KMS-11 (cell line): ENCODE results near the gene TIMMDC1.

ENCODE experiments used
- H2AFZ ChIP-seq: fragments of 200-600 bp; sonication (generic); 2 replicates; pipeline ENCODE4 v1.6.1; 2016; ENCODE audit warnings: antibody characterized with exemption, mixed run types, low read depth
- H3K27ac ChIP-seq: fragments of 200-600 bp; sonication (generic); 2 replicates; pipeline ENCODE4 v1.6.1; 2016; ENCODE audit warnings: mild to moderate bottlenecking, mixed run types
- H3K27me3 ChIP-seq: fragments of 200-600 bp; sonication (generic); 2 replicates; pipeline ENCODE4 v1.6.1; 2017; ENCODE audit warnings: mild to moderate bottlenecking, low read depth, mixed run types, moderate library complexity; ENCODE audit not compliant: insufficient read depth
- H3K36me3 ChIP-seq: fragments of 200-600 bp; sonication (generic); 2 replicates; pipeline ENCODE4 v1.6.1; 2017; ENCODE audit warnings: mild to moderate bottlenecking, mixed run types; ENCODE audit not compliant: insufficient read depth
- H3K4me1 ChIP-seq: fragments of 200-600 bp; sonication (generic); 2 replicates; pipeline ENCODE4 v1.6.1; 2016; ENCODE audit warnings: mild to moderate bottlenecking, low read depth, mixed run types; ENCODE audit not compliant: poor library complexity, severe bottlenecking
- H3K4me2 ChIP-seq: fragments of 200-600 bp; sonication (generic); 2 replicates; pipeline ENCODE4 v1.7.0; 2016; ENCODE audit warnings: mild to moderate bottlenecking, mixed run types
- H3K4me3 ChIP-seq: fragments of 200-600 bp; sonication (generic); IDR thresholded peaks from 2 replicates; pipeline ENCODE4 v1.6.1; 2017; ENCODE audit warnings: low read depth, low read length, mixed read lengths; ENCODE audit not compliant: insufficient read depth
- H3K79me2 ChIP-seq: fragments of 200-600 bp; sonication (generic); 2 replicates; pipeline ENCODE4 v1.6.1; 2016; ENCODE audit warnings: low read depth, mixed run types; ENCODE audit not compliant: insufficient read depth
- H3K9ac ChIP-seq: fragments of 200-600 bp; sonication (generic); 2 replicates; pipeline ENCODE4 v1.6.1; 2016; ENCODE audit warnings: mild to moderate bottlenecking, mixed run types
- H4K20me1 ChIP-seq: fragments of 200-600 bp; sonication (generic); 2 replicates; pipeline ENCODE4 v1.6.1; 2016; ENCODE audit warnings: mild to moderate bottlenecking, mixed run types; ENCODE audit not compliant: insufficient read depth
- TF ChIP-seq, protein P1 (sequence below): fragments of 200-600 bp; sonication (generic); conservative IDR thresholded peaks from 2 replicates; pipeline ENCODE4 v1.6.1; 2017; ENCODE audit warnings: low read depth, mild to moderate bottlenecking, antibody characterized with exemption, low read length, moderate library complexity, mixed read lengths

The TIMMDC1 gene

DNA sequence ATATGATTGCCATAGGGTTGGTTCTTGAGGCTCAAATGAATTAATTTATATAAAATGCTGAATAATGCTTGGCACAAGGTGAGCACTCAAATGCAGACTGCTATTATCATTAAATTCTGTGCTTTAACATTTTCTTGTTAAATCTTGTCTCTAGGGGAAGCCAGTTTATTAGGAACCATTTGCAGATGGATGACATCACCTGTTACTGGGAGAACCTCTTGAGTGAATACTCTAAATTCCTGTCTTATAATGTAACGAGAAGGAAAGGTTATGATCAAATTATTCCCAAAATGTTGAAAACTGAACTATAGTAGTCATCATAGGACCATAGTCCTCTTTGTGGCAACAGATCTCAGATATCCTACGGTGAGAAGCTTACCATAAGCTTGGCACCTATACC lies 6.2 kb upstream of the TIMMDC1 start:
- Histone ChIP-seq H3K36me3 (no peaks in the 10 kb centered on the region), H3K9ac (no peak overlapping the region), H3K79me2 (no peaks in the 10 kb centered on the region), H2AFZ (no peak overlapping the region), H3K27me3 (no peaks in the 10 kb centered on the region), H3K4me3 (no peak overlapping the region), H3K4me2 (no peak overlapping the region), H4K20me1 (no peaks in the 10 kb centered on the region), H3K4me1 (no peaks in the 10 kb centered on the region), H3K27ac (no peak overlapping the region)
- TF ChIP-seq, protein P1, sequence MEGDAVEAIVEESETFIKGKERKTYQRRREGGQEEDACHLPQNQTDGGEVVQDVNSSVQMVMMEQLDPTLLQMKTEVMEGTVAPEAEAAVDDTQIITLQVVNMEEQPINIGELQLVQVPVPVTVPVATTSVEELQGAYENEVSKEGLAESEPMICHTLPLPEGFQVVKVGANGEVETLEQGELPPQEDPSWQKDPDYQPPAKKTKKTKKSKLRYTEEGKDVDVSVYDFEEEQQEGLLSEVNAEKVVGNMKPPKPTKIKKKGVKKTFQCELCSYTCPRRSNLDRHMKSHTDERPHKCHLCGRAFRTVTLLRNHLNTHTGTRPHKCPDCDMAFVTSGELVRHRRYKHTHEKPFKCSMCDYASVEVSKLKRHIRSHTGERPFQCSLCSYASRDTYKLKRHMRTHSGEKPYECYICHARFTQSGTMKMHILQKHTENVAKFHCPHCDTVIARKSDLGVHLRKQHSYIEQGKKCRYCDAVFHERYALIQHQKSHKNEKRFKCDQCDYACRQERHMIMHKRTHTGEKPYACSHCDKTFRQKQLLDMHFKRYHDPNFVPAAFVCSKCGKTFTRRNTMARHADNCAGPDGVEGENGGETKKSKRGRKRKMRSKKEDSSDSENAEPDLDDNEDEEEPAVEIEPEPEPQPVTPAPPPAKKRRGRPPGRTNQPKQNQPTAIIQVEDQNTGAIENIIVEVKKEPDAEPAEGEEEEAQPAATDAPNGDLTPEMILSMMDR = no peak

DNA sequence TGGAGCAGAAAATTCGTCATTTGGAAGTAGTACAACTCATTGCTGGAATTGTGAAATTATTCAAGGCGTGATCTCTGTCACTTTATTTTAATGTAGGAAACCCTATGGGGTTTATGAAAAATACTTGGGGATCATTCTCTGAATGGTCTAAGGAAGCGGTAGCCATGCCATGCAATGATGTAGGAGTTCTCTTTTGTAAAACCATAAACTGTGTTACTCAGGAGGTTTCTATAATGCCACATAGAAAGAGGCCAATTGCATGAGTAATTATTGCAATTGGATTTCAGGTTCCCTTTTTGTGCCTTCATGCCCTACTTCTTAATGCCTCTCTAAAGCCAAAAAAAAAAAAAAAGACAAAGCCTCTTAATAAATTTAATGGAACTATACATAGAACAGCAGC lies 5.5 kb upstream of the TIMMDC1 start:
- Histone ChIP-seq H2AFZ (no peak overlapping the region), H3K79me2 (no peaks in the 10 kb centered on the region), H4K20me1 (no peaks in the 10 kb centered on the region), H3K9ac (no peak overlapping the region), H3K4me3 (no peak overlapping the region), H3K36me3 (no peaks in the 10 kb centered on the region), H3K4me2 (no peak overlapping the region), H3K4me1 (no peaks in the 10 kb centered on the region), H3K27ac (no peak overlapping the region), H3K27me3 (no peaks in the 10 kb centered on the region)
- TF ChIP-seq, protein P1 = no peak

DNA sequence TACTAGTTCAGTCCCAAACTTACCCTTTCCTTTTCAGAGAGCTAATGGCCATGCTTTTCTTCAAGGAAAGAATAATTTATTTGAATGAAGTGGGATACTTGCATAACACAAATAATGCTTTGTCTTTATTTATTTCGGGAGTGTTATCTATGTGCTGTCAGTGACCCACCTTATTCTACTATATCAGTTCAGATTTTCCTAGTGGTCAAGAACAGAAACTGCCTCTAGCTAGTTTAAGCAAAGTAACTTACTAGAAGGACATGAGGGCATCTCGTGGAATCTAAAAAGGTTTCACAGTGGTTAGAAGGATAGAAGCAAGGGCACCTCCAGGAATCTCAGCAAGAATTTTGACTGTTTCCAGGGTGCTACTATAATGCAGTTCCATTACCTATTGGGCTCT lies 3.8 kb upstream of the TIMMDC1 start:
- Histone ChIP-seq H3K79me2 (peaks cover 6% of the 10 kb centered on the region; the same call in 1 of the 2 replicates), H3K9ac (no peak overlapping the region), H3K27me3 (no peaks in the 10 kb centered on the region), H2AFZ (no peak overlapping the region), H4K20me1 (no peaks in the 10 kb centered on the region), H3K4me1 (peaks cover 6% of the 10 kb centered on the region), H3K4me2 (no peak overlapping the region), H3K4me3 (no peak overlapping the region), H3K36me3 (no peaks in the 10 kb centered on the region; the same call in 1 of the 2 replicates), H3K27ac (no peak overlapping the region)
- TF ChIP-seq, protein P1 = no peak

DNA sequence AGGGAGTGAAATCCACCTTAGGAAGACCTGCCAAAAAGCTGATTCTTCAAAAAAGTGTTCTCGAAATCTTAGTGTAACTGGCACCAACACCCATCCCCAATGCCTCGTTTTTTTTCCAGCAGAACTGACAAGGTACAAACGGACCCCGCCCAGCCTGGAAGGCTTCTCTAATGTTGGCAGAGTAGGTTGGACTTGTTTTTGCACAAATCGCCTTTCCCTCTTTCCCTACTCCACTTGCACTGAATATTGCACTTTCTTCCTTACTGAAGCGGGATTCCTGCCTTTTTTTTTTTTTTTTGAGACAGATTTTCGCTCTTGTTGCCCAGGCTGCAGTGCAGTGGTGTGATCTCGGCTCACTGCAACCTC lies 544 bp upstream of the TIMMDC1 start:
- Histone ChIP-seq H3K9ac (peak overlapping the region; percentile 93), H3K27ac (peak overlapping the region; percentile 87), H3K4me2 (peak overlapping the region; percentile 38), H3K36me3 (no peaks in the 10 kb centered on the region; the same call in 1 of the 2 replicates), H3K79me2 (peaks cover 12% of the 10 kb centered on the region; the same call in 1 of the 2 replicates), H3K27me3 (no peaks in the 10 kb centered on the region), H4K20me1 (no peaks in the 10 kb centered on the region), H3K4me3 (peak overlapping the region; percentile 38), H2AFZ (peak overlapping the region; percentile 80), H3K4me1 (peaks cover 15% of the 10 kb centered on the region)
- TF ChIP-seq, protein P1 = no peak
